Nephron (organoid): ENCODE measurements around the gene JPH2.

Experiments
- H3K27ac Mint-ChIP-seq, 3 experiments: 2 replicates each; pipeline ENCODE4 v1.8.0; 2020; ENCODE audit warnings: mixed read lengths in 3 of 3, mild to moderate bottlenecking in 2 of 3, moderate library complexity in 1 of 3
- H3K27me3 Mint-ChIP-seq: 2 replicates; pipeline ENCODE4 v1.8.0; 2021; ENCODE audit warnings: low read depth, mild to moderate bottlenecking, moderate library complexity, mixed read lengths
- H3K36me3 Mint-ChIP-seq: 2 replicates; pipeline ENCODE4 v1.8.0; 2020; ENCODE audit warnings: low read depth, mixed read lengths
- H3K4me1 Mint-ChIP-seq: 2 replicates; pipeline ENCODE4 v1.8.0; 2020; ENCODE audit warnings: mixed read lengths
- H3K4me3 Mint-ChIP-seq, 3 experiments: 2 replicates each; pipeline ENCODE4 v1.8.0; 2020; ENCODE audit warnings: mild to moderate bottlenecking in 3 of 3, mixed read lengths in 3 of 3, moderate library complexity in 2 of 3
- H3K9me3 Mint-ChIP-seq: 2 replicates; pipeline ENCODE4 v1.8.0; 2020; ENCODE audit warnings: mixed read lengths
- TF ChIP-seq, protein P1 (sequence below), 3 experiments: fragments of 200-600 bp; sonication (generic); IDR thresholded peaks; one replicate each; pipeline ENCODE4 v1.5.0; 2021; ENCODE audit warnings: antibody characterized with exemption in 3 of 3; ENCODE audit not compliant: unreplicated experiment in 3 of 3

The JPH2 gene

DNA sequence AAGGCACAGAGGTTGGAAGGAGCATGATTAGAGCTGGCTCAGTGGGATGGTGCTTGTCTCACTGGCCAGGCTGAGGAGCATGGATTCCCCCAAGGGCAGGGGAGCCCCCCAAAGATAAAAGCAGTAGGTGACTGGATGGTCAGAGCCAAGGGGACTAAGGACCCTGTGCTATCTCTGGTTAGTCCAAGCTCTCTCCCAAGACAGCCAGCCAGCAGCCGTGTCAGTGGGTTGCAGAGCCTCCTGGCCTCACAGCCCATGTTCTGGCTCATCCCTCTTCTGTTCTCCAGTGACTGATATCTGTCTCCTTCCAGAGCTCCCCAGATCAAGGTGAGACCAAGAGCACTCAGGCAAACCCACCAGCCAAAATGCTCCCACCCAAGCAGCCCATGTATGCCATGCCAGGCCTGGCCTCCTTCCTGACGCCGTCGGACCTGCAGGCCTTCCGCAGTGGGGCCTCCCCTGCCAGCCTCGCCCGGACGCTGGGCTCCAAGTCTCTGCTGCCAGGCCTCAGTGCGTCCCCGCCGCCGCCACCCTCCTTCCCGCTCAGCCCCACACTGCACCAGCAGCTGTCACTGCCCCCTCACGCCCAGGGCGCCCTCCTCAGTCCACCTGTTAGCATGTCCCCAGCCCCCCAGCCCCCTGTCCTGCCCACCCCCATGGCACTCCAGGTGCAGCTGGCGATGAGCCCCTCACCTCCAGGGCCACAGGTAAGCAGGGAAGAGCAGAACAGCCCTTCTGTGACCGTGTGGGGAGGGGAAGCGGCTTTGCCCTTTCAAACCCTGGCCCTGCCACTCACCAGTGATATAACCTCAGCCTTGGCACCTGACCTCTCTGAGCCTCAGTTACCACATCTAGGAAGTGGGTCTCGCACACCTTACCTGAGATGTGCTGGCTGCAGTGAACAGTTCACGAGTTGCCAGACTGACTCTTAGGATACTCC, 121.3 kb downstream of the JPH2 start:
- Mint-ChIP-seq H3K27me3 (peaks cover 21% of the 10 kb centered on the region), H3K4me3 (no peak overlapping the region), H3K4me1 (no peaks in the 10 kb centered on the region), H3K27ac (no peak overlapping the region), H3K36me3 (no peaks in the 10 kb centered on the region), H3K9me3 (no peaks in the 10 kb centered on the region)
- TF ChIP-seq, protein P1, sequence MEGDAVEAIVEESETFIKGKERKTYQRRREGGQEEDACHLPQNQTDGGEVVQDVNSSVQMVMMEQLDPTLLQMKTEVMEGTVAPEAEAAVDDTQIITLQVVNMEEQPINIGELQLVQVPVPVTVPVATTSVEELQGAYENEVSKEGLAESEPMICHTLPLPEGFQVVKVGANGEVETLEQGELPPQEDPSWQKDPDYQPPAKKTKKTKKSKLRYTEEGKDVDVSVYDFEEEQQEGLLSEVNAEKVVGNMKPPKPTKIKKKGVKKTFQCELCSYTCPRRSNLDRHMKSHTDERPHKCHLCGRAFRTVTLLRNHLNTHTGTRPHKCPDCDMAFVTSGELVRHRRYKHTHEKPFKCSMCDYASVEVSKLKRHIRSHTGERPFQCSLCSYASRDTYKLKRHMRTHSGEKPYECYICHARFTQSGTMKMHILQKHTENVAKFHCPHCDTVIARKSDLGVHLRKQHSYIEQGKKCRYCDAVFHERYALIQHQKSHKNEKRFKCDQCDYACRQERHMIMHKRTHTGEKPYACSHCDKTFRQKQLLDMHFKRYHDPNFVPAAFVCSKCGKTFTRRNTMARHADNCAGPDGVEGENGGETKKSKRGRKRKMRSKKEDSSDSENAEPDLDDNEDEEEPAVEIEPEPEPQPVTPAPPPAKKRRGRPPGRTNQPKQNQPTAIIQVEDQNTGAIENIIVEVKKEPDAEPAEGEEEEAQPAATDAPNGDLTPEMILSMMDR (IDR thresholded peaks at IDR 0.05; ENCODE audit: unreplicated experiment in 3 of 3): no peak

DNA sequence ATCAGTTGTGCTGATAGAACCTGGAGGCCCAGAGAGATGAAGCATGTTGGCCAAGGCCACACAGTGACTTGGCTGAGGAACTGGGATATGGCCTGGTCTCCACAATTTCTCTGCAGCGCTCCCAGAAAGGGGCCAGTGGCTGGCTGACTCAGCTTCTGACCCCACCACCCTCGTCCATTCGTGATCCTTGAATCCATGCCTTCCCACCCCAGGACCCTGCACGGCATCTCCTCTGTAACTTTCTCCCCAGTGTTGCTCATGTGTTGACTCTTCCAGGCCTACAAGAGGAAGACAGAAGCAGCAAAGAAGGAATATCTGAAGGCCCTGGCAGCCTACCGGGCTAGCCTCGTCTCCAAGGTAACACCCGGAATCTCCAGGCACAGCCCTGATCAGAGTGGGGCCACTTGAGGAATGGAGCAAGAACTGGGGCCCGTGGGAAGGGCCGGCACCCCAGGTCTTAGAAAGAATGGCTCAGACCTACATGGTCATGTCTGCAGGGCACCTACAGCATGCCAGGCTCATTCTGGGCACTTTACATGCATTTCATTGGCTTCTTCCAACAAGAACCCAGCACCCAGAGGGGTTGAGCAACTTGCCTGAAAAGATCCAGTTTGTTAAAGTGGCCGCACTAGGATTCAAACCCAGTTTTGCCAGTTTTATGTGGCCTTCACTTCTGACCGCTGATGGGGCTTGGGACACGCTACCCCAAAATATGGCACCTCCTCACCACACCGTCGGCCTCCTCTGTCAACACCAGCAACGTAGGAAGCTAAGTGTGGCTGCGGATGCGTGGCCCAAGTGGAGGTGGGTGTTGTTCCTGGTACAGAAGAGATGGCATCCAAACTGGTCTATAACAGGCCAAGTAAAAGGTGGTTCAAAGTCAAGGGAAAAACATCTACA, 122.2 kb downstream of the JPH2 start:
- TF ChIP-seq, protein P1 (IDR thresholded peaks at IDR 0.05; ENCODE audit: unreplicated experiment in 3 of 3): no peak
- peaks cover 2% of the 10 kb centered on the region for H3K9me3 Mint-ChIP-seq
- no peaks in the 10 kb centered on the region for H3K4me1 Mint-ChIP-seq
- H3K36me3 Mint-ChIP-seq: no peaks in the 10 kb centered on the region
- H3K27me3 Mint-ChIP-seq: peaks cover 21% of the 10 kb centered on the region
- H3K4me3 Mint-ChIP-seq: no peak overlapping the region
- H3K27ac Mint-ChIP-seq: no peak overlapping the region
